HK-2 (cell line): ENCODE measurements around the gene DDX54.

Experiments
- DNase-seq: peaks from one replicate; pipeline ENCODE4 v3.0.0-alpha.2; 2018; ENCODE audit not compliant: unreplicated experiment

DDX54 gene

GRCh38 chr12:113162102-113163029 is 22.9 kb downstream of the DDX54 start:
- DNase-seq, result peak; percentile 50

- DNase-seq, result no peak
These were observed 23.8 kb downstream of the DDX54 start for GRCh38 chr12:113161415-113162016.

GRCh38 chr12:113159937-113160336 is 25.3 kb downstream of the DDX54 start:
- no peak for DNase-seq

GRCh38 chr12:113158439-113159203 is 26.7 kb downstream of the DDX54 start:
- DNase-seq, result no peak

GRCh38 chr12:113157218-113157859 is 27.9 kb downstream of the DDX54 start:
- no peak for DNase-seq

GRCh38 chr12:113155646-113156045 is 29.6 kb downstream of the DDX54 start:
- DNase-seq, result no peak

- no peak for DNase-seq
These were observed 30.2 kb downstream of the DDX54 start for GRCh38 chr12:113155060-113155459.

- DNase-seq, result no peak
These were observed 30.8 kb downstream of the DDX54 start for GRCh38 chr12:113154351-113154973.

GRCh38 chr12:113152835-113153814 is 32.2 kb downstream of the DDX54 start:
- DNase-seq, result peak; percentile 79

GRCh38 chr12:113152196-113152834 is 33.0 kb downstream of the DDX54 start:
- DNase-seq, result no peak

GRCh38 chr12:113151655-113152054 is 33.6 kb downstream of the DDX54 start:
- DNase-seq, result no peak

GRCh38 chr12:113149361-113150150 is 35.7 kb downstream of the DDX54 start, which contains the start of gene CFAP73:
Gene CFAP73, plus strand, starts transcription at chr12:113149724. Its CDS starts 134 bp downstream, at chr12:113149858.
- peak; percentile 80 for DNase-seq

GRCh38 chr12:113146999-113147398 is 38.3 kb downstream of the DDX54 start:
- DNase-seq, result no peak

- no peak for DNase-seq
These were observed 39.3 kb downstream of the DDX54 start for GRCh38 chr12:113145720-113146551.

- no peak for DNase-seq
These were observed 40.5 kb downstream of the DDX54 start for GRCh38 chr12:113144806-113145205.

GRCh38 chr12:113143959-113144358 is 41.3 kb downstream of the DDX54 start:
- no peak for DNase-seq

GRCh38 chr12:113142886-113143332 is 42.4 kb downstream of the DDX54 start:
- DNase-seq, result no peak
